ENCODE results near the gene AGMAT. TPM values are rescaled to one million over a fixed set of nuclear protein-coding genes. Genes with fewer than 3 reads are reported as not detected.

Gene AGMAT
- total RNA-seq, 1 donor from 2014 or later = 5.4 TPM

DNA sequence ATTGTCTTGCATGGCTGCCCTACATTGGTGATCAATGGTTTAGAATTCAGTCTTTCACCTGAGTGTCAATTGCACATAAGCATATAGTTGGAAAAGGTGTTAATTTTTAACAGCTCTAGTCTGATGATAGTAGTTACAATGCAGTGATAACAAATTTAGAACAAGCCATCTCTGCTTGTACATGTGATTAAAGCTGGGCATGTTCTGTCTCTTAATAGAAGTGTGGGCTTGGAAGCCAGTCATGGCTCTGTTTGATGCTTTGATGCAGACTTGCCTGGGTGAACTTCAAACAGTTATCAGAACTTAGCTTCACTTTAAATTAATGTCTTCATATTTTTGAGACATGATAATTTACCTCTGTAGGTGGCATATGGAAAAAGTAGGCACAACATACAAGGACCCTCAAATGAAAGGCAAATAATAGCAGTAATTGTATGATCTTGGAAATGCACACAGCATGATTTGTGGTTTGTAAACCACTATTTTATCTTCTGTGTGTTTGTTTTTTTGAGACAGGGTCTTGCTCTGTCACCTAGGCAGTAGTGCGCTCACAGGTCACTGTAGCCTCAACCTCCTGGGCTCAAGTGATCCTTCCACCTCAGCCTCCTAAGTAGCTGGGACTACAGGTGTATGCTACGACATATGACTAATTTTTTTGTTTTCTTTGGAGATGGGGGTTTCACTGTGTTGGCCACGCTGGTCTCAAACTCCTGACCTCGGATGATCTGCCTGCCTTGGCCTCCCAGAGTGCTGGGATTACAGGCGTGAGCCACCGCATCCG lies 36.2 kb upstream of the AGMAT start:
- no peak for DNase-seq (ENCODE audit: extremely low spot score, unreplicated experiment)
- peaks cover 2% of the 10 kb centered on the region for H3K36me3 Mint-ChIP-seq
- H3K9me3 Mint-ChIP-seq = no peaks in the 10 kb centered on the region
- peak overlapping the region; percentile 61 for H3K4me3 Mint-ChIP-seq
- H3K27ac Mint-ChIP-seq = peak overlapping the region; percentile 29
- peaks cover 39% of the 10 kb centered on the region for H3K4me1 Mint-ChIP-seq (ENCODE audit: unreplicated experiment)
- TF ChIP-seq CTCF (conservative IDR thresholded peaks at IDR 0.05) = no peak
- no peaks in the 10 kb centered on the region for H3K27me3 Mint-ChIP-seq

- peak overlapping the region; percentile 69 for H3K4me3 Mint-ChIP-seq
- H3K27me3 Mint-ChIP-seq = no peaks in the 10 kb centered on the region
- H3K27ac Mint-ChIP-seq = peak overlapping the region; percentile 84
Observed at GRCh38 chr1:15620155-15620545, 35.3 kb upstream of the AGMAT start.

DNA sequence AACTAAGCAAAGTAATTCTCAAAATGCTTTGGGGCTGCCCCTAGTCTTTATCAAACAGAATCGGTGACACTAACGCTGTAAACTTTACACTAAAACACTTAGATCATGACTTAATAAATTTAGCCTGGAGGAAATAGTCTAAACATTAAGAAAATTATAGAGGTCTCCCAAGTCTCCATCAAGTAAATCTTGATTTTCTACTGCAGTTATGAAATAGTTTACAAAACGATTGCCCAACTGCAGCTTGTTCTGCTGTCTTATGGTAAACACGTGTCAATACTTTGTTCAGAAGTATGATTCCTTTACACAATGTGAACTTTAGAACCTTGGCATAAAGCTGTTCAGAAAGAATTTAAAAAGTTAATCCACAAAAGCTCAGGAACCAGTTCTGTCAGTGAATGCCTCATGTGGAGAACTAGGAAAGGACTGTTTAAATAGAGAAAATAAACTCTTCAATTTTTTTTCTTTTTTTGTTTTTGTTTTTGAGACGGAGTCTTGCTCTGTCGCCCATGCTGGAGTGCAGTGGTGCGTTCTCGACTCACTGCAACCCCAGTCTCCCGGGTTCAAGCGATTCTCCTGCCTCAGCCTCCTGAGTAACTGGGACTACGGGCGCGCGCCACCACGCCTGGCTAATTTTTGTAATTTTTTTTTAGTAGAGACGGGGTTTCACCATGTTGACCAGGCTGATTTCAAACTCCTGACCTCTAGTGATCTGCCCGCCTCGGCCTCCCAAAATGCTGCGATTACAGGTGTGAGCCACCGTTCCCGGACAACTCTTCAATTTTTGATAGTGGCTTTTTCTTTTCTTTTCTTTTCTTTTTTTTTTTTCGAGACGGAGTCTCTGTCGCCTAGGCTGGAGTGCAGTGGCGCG lies 34.0 kb upstream of the AGMAT start:
- DNase-seq (ENCODE audit: extremely low spot score, unreplicated experiment) = no peak
- TF ChIP-seq CTCF (conservative IDR thresholded peaks at IDR 0.05) = no peak
- Mint-ChIP-seq H3K4me3 (peak overlapping the region; percentile 97), H3K9me3 (no peaks in the 10 kb centered on the region), H3K36me3 (no peaks in the 10 kb centered on the region), H3K27ac (peak overlapping the region; percentile 97), H3K4me1 (ENCODE audit: unreplicated experiment) (peaks cover 26% of the 10 kb centered on the region), H3K27me3 (no peaks in the 10 kb centered on the region)

More at GRCh38 chr1:15620155-15620545, 35.3 kb upstream of the AGMAT start:
- no peaks in the 10 kb centered on the region for H3K36me3 Mint-ChIP-seq
- no peak for DNase-seq (ENCODE audit: extremely low spot score, unreplicated experiment)
- peaks cover 35% of the 10 kb centered on the region for H3K4me1 Mint-ChIP-seq (ENCODE audit: unreplicated experiment)
- H3K9me3 Mint-ChIP-seq = no peaks in the 10 kb centered on the region
- no peak for TF ChIP-seq CTCF (conservative IDR thresholded peaks at IDR 0.05)

GRCh38 chr1:15618077-15618654 lies 33.3 kb upstream of the AGMAT start:
- Mint-ChIP-seq H3K36me3 (no peaks in the 10 kb centered on the region), H3K27me3 (no peaks in the 10 kb centered on the region), H3K9me3 (no peaks in the 10 kb centered on the region), H3K4me1 (ENCODE audit: unreplicated experiment) (peaks cover 26% of the 10 kb centered on the region), H3K4me3 (peak overlapping the region; percentile 97), H3K27ac (peak overlapping the region; percentile 97)
- DNase-seq (ENCODE audit: extremely low spot score, unreplicated experiment) = no peak
- no peak for TF ChIP-seq CTCF (conservative IDR thresholded peaks at IDR 0.05)

DNA sequence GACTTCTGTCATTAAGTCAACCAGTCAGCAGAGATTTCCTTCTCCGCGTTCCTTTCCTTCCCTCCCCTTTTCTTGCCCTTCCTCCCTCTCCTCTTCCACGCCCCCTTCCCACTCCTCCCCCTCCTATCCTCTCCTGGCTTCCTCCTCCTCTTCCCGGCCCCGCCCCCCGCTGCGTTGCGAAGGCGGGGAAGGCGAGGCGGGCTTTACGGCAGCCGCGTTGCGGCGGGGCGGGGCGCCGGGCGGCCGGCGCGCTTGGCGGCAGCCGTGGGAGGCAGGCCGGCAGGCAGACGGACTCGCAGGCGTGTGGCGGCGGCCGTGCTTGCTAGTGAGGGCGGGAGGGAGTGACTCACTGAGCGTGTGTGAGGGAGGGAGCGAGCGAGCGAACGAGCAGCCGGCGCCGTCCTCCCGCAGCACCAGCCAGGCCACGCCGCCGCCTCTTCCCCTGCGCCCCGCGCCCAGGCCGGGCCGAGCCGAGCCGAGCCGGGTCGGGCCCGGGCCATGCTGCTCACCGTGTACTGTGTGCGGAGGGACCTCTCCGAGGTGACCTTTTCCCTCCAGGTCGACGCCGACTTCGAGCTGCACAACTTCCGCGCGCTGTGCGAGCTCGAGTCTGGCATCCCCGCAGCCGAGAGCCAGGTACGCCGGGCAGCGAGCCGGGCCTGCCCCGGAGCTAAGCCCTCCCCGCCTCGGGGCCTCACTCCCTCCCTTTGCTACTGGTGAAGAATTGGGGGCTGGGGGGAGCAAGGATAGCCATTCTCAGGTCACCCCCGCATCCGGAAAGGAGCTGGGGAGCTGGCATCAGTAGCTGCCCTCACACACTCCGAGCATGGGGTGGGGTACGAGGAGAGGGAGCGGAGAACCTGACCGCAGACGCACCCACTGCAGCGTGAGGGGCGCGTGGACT lies 32.6 kb upstream of the AGMAT start, which contains the start of gene DDI2:
Gene DDI2 (plus strand): TSS at position 286 of the 904 bp plus-strand sequence. CDS start 213 bp downstream, at position 499.
- H3K36me3 Mint-ChIP-seq = no peaks in the 10 kb centered on the region

More for the DNA sequence above, 32.6 kb upstream of the AGMAT start, which contains the start of gene DDI2:
- DNase-seq (ENCODE audit: extremely low spot score, unreplicated experiment) = peak; percentile 98
- Mint-ChIP-seq H3K4me3 (peak within 1 kb of the TSS; percentile 97), H3K27me3 (no peaks in the 10 kb centered on the region), H3K9me3 (no peaks in the 10 kb centered on the region), H3K27ac (peak within 1 kb of the TSS; percentile 97), H3K4me1 (ENCODE audit: unreplicated experiment) (peaks cover 22% of the 10 kb centered on the region)
- TF ChIP-seq CTCF (conservative IDR thresholded peaks at IDR 0.05) = no peak

All from type B pancreatic cell (in vitro differentiated cells).